Airway epithelial cell (primary cell): Measurements from ENCODE around the gene ANKAR. TPM values are rescaled to one million over a fixed set of nuclear protein-coding genes. Genes with fewer than 3 reads are reported as not detected.

Experiments used
- total RNA-seq: library from RNA; depleted of rRNA; stranded (reverse); fragments of >200 nt; gene quantifications from 2 replicates; pipeline ENCODE4 v1.2.3, GENCODE V29; 2015

The ANKAR gene, protein sequence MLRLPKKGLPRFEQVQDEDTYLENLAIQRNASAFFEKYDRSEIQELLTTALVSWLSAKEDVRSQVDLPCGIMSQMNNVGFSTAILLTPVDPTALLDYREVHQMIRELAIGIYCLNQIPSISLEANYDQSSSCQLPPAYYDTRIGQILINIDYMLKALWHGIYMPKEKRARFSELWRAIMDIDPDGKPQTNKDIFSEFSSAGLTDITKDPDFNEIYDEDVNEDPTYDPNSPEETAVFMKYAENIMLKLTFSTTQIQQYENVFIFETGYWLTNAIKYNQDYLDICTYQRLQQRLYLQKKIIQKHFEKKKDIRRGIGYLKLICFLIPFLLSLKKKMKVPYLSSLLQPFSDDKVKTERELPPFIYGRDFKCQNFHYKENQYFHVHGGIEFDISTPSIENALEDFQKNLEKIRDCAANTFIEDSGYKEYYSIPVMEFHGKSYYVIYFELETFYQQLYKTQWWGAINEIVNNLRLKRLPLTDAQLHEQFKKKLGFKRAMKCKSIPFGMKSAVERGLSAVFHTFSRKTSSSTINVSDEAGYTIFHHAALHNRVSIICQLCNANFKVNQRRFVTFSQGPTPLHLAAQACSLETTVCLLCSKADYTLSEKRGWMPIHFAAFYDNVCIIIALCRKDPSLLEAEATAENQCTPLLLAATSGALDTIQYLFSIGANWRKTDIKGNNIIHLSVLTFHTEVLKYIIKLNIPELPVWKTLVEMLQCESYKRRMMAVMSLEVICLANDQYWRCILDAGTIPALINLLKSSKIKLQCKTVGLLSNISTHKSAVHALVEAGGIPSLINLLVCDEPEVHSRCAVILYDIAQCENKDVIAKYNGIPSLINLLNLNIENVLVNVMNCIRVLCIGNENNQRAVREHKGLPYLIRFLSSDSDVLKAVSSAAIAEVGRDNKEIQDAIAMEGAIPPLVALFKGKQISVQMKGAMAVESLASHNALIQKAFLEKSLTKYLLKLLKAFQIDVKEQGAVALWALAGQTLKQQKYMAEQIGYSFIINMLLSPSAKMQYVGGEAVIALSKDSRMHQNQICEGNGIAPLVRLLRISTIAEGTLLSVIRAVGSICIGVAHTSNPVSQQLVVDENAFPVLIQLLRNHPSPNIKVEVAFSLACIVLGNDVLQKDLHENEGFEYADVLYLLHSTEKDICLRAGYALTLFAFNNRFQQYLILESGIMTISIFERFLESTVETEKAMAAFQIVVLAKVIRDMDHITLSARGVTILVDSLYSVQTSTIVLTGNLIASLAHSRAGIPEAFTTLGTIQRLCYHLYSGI (N-terminal part only)
- 0.78 and 1.6 TPM in 2 replicates for total RNA-seq

GRCh38 chr2:189674374-189675112 is at the start of gene ANKAR:
TSS of gene ANKAR (plus strand) at chr2:189674670. CDS start at chr2:189676491, 1,821 bp downstream.

GRCh38 chr2:189661148-189661956 is 13.1 kb upstream of the ANKAR start, which contains the start of gene ASNSD1:
TSS of gene ASNSD1 (plus strand) at chr2:189661459. CDS start at chr2:189666133, 4,674 bp downstream.

Other genes starting within 250 kb of the ANKAR start
- 36.6 and 42.1 TPM in 2 replicates for gene WDR75, start 233.2 kb upstream of the ANKAR start, total RNA-seq
- 0.79 and 0.99 TPM in 2 replicates for gene SLC40A1, start 93.9 kb upstream of the ANKAR start, total RNA-seq
- gene ASNSD1, start 13.2 kb upstream of the ANKAR start, total RNA-seq: 19.3 and 28.9 TPM in 2 replicates
- gene OSGEPL1, start 88.1 kb downstream of the ANKAR start, total RNA-seq: 7.1 and 12.4 TPM in 2 replicates
- 22.0 and 30.5 TPM in 2 replicates for gene ORMDL1, start 109.7 kb downstream of the ANKAR start, total RNA-seq
- gene PMS1, start 109.8 kb downstream of the ANKAR start, total RNA-seq: 16.4 and 18.5 TPM in 2 replicates